Ishikawa (cell line): ENCODE measurements around the gene SRPK2.

Experiments used
- CEBPB ChIP-seq: IDR thresholded peaks from 2 replicates; pipeline ENCODE4 v1.6.1; 2012
- CREB1 ChIP-seq: IDR thresholded peaks from 2 replicates; pipeline ENCODE4 v1.6.1; 2012; ENCODE audit warnings: low read depth
- EGR1 ChIP-seq: IDR thresholded peaks from 2 replicates; pipeline ENCODE4 v1.6.1; 2012
- EP300 ChIP-seq: IDR thresholded peaks from 2 replicates; pipeline ENCODE4 v1.6.1; 2012; ENCODE audit warnings: borderline replicate concordance
- FOXM1 ChIP-seq: IDR thresholded peaks from 2 replicates; pipeline ENCODE4 v1.6.1; 2012; ENCODE audit warnings: low read depth, borderline replicate concordance
- MAX ChIP-seq: IDR thresholded peaks from 2 replicates; pipeline ENCODE4 v1.6.1; 2012
- NFIC ChIP-seq: IDR thresholded peaks from 2 replicates; pipeline ENCODE4 v1.6.1; 2012
- RAD21 ChIP-seq: IDR thresholded peaks from 2 replicates; pipeline ENCODE4 v1.6.1; 2012; ENCODE audit warnings: low read depth
- REST ChIP-seq: IDR thresholded peaks from 2 replicates; pipeline ENCODE4 v1.6.1; 2012; ENCODE audit warnings: low read depth, mild to moderate bottlenecking
- TAF1 ChIP-seq: IDR thresholded peaks from 2 replicates; pipeline ENCODE4 v1.6.1; 2012; ENCODE audit warnings: low read depth, mild to moderate bottlenecking
- TCF12 ChIP-seq: IDR thresholded peaks from 2 replicates; pipeline ENCODE4 v1.6.1; 2012; ENCODE audit warnings: low read depth
- TEAD4 ChIP-seq: IDR thresholded peaks from 2 replicates; pipeline ENCODE4 v1.6.1; 2012
- USF1 ChIP-seq: IDR thresholded peaks from 2 replicates; pipeline ENCODE4 v1.6.1; 2012
- YY1 ChIP-seq: IDR thresholded peaks from 2 replicates; pipeline ENCODE4 v1.6.1; 2012; ENCODE audit warnings: low read depth

- TF ChIP-seq RAD21 (no peak), MAX (no peak), EGR1 (no peak), TCF12 (no peak), USF1 (no peak), NFIC (no peak), REST (no peak), FOXM1 (no peak), TAF1 (no peak), CEBPB (no peak), EP300 (no peak), YY1 (no peak), TEAD4 (no peak), CREB1 (no peak)
These were observed 79.2 kb downstream of the SRPK2 start for GRCh38 chr7:105309235-105310169.
